AG04449 (cell line): ENCODE data around the gene GAS2L2.

ENCODE experiments used
- CTCF ChIA-PET: fragments of 350-600 bp; formaldehyde crosslinking; extraction: SDS; loops from one replicate; lab custom pipeline; 2021; ENCODE audit warnings: antibody characterized with exemption; lab: Yijun Ruan, JAX
- POLR2A ChIA-PET: fragments of 400-600, 350-600 bp; formaldehyde crosslinking; extraction: SDS; loops from one replicate; lab custom pipeline; 2020; ENCODE audit warnings: antibody characterized with exemption, inconsistent platforms; lab: Yijun Ruan, JAX
- DNase-seq: peaks from one replicate; pipeline ENCODE4 v3.0.0-alpha.2; 2010; ENCODE audit warnings: low read depth, low spot score
- H3K4me3 ChIP-seq: 2 replicates; pipeline ENCODE4 v1.5.1; 2011; ENCODE audit warnings: low read depth, mild to moderate bottlenecking, control low read depth, low read length
- CTCF ChIP-seq: IDR thresholded peaks from one replicate; pipeline ENCODE4 v1.5.1; 2011; ENCODE audit warnings: mild to moderate bottlenecking, moderate library complexity, low read length, control low read depth, inconsistent platforms; ENCODE audit not compliant: insufficient read depth; ENCODE audit errors: missing control alignments

The GAS2L2 gene

GRCh38 chr17:35773129-35773528, 20.1 kb upstream of the GAS2L2 start:
- ChIA-PET CTCF (interaction anchor here (10.5 to 28.6 kb wide), 3 partner anchors 5 to 35 kb away, joined by 321 to 819 read pairs (median 321); partner anchors contain the start of gene TAF15), POLR2A (no interaction called here)
- no peak overlapping the region for H3K4me3 ChIP-seq
- no peak for DNase-seq
- TF ChIP-seq CTCF, result no peak

GRCh38 chr17:35769895-35770486, 17.0 kb upstream of the GAS2L2 start:
- ChIA-PET POLR2A (no interaction called here), CTCF (interaction anchor here (0.8 to 28.6 kb wide), 10 partner anchors 9 to 157 kb away, joined by 3 to 819 read pairs (median 4); partner anchors contain the start of genes C17orf50, GAS2L2, MMP28 and TAF15)
- DNase-seq, result no peak
- H3K4me3 ChIP-seq, result no peak overlapping the region
- TF ChIP-seq CTCF, result peak; percentile 1

- TF ChIP-seq CTCF, result no peak
- DNase-seq, result no peak
- no peak overlapping the region for H3K4me3 ChIP-seq
- ChIA-PET POLR2A (no interaction called here), CTCF (interaction anchor here (0.9 to 28.6 kb wide), 8 partner anchors 10 to 156 kb away, joined by 3 to 819 read pairs (median 55); partner anchors contain the start of genes MMP28 and TAF15)
Measured at GRCh38 chr17:35768797-35769196, 15.8 kb upstream of the GAS2L2 start.

GRCh38 chr17:35766903-35767510, 14.0 kb upstream of the GAS2L2 start:
- no peak for DNase-seq
- no peak overlapping the region for H3K4me3 ChIP-seq
- peak; percentile 50 for TF ChIP-seq CTCF
- ChIA-PET POLR2A (interaction anchor here (1.6 kb wide), 1 partner anchor 42 kb away, joined by 5 read pairs; the partner anchor contains the start of gene TAF15), CTCF (interaction anchor here (0.6 to 28.6 kb wide), 17 partner anchors 10 to 382 kb away, joined by 3 to 819 read pairs (median 4); partner anchors contain the start of genes MMP28, RASL10B and TAF15)

- POLR2A ChIA-PET, result interaction anchor here (1.6 kb wide), 1 partner anchor 43 kb away, joined by 5 read pairs; the partner anchor contains the start of gene TAF15
Measured at GRCh38 chr17:35766489-35766877, 13.4 kb upstream of the GAS2L2 start.

More at GRCh38 chr17:35766489-35766877, 13.4 kb upstream of the GAS2L2 start:
- CTCF ChIA-PET, result interaction anchor here (0.6 to 28.6 kb wide), 14 partner anchors 14 to 383 kb away, joined by 3 to 819 read pairs (median 4); partner anchors contain the start of genes MMP28, RASL10B and TAF15
- no peak overlapping the region for H3K4me3 ChIP-seq
- no peak for TF ChIP-seq CTCF
- DNase-seq, result no peak
